GM12865 (cell line): Measurements from ENCODE around the gene HSPG2.

ENCODE experiments used
- DNase-seq: peaks from one replicate; pipeline ENCODE4 v3.0.0; 2010; ENCODE audit warnings: low read depth
- H3K4me3 ChIP-seq: 2 replicates; pipeline ENCODE4 v1.5.1; 2011; ENCODE audit warnings: mild to moderate bottlenecking, low read depth, low read length, control low read depth
- TF ChIP-seq, protein P1 (sequence below): IDR thresholded peaks from 2 replicates; pipeline ENCODE4 v1.5.1; 2011; ENCODE audit warnings: low read length, control low read depth, low read depth, inconsistent platforms; ENCODE audit not compliant: insufficient read depth; ENCODE audit errors: missing control alignments

Gene HSPG2

DNA sequence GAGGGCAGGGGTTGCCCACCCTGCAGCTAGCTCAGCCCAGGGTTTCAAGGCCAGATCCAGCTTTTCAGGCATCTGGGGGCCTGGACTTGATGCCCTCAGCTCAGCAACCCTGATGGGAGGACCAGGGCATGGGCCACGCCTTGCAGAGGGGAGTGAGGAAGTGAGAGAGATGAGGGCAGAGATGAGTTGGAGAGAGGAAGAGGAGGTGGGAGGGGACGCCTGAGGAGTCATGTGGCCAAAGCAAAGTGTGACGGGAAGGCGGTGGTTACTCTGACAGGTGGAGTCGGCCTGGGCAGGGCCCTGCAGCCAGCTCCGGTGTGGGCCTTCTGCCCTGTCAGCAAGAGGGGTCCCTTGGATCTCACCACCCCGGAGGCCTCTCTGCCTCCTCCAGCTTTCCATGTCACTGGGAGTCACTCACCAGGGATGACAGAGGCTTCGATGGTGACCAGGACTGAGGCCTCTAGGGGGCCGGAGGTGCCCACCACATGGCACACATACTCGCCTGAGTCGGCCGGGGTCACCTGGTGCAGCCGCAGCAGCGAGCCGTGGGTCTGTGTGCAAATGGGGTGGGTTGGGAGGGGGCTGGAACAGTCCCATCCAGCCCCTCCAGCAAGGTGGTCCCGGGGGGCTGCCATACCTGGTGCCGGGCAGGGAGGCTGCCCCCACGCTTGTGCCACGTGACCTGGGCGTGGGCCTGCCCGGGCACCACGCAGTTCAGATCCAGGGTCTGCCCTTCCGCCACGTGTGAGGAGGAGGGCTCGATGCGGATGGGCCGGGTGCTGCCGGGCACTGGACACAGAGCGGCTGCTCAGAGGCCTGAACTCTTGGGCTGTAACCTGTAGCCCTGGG, 84.6 kb downstream of the HSPG2 start:
- DNase-seq: peak; percentile 60
- H3K4me3 ChIP-seq: no peak overlapping the region
- TF ChIP-seq, protein P1, sequence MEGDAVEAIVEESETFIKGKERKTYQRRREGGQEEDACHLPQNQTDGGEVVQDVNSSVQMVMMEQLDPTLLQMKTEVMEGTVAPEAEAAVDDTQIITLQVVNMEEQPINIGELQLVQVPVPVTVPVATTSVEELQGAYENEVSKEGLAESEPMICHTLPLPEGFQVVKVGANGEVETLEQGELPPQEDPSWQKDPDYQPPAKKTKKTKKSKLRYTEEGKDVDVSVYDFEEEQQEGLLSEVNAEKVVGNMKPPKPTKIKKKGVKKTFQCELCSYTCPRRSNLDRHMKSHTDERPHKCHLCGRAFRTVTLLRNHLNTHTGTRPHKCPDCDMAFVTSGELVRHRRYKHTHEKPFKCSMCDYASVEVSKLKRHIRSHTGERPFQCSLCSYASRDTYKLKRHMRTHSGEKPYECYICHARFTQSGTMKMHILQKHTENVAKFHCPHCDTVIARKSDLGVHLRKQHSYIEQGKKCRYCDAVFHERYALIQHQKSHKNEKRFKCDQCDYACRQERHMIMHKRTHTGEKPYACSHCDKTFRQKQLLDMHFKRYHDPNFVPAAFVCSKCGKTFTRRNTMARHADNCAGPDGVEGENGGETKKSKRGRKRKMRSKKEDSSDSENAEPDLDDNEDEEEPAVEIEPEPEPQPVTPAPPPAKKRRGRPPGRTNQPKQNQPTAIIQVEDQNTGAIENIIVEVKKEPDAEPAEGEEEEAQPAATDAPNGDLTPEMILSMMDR: no peak

DNA sequence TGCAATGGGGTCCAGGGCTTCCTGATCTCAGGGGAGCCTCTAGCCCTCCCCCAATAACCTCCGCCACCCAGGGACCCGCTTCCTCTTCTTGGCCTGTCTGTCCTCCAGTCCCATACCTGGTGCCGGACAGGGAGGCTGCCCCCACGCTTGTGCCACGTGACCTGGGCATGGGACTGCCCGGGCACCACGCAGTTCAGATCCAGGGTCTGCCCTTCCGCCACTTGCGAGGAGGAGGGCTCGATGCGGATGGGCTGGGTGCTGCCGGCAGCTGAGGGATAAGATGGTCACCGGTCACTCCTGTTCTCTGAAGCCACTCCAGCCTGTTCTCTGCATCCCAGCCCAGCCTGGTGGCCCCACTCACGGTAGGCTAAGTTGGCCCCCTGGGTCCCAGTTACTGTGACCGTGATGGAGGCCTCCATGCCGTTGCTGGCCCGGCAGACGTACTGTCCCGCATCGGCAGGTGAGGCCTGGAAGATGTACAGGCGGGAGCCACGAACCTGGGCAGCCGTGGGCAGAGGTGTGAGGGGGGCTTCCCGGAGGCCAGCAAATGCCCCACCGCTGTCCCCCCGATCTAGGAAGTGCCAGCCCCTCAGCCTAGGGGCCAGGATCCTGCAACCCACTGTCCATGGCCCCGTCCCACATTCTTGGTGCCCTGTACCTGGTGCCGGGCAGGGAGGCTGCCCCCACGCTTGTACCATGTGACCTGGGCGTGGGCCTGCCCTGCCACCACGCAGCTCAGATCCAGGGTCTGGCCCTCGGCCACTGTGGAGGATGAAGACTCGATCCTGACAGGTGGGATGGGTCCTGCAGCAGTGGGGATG, 85.5 kb downstream of the HSPG2 start:
- DNase-seq: no peak
- TF ChIP-seq, protein P1: no peak
- H3K4me3 ChIP-seq: no peak overlapping the region

DNA sequence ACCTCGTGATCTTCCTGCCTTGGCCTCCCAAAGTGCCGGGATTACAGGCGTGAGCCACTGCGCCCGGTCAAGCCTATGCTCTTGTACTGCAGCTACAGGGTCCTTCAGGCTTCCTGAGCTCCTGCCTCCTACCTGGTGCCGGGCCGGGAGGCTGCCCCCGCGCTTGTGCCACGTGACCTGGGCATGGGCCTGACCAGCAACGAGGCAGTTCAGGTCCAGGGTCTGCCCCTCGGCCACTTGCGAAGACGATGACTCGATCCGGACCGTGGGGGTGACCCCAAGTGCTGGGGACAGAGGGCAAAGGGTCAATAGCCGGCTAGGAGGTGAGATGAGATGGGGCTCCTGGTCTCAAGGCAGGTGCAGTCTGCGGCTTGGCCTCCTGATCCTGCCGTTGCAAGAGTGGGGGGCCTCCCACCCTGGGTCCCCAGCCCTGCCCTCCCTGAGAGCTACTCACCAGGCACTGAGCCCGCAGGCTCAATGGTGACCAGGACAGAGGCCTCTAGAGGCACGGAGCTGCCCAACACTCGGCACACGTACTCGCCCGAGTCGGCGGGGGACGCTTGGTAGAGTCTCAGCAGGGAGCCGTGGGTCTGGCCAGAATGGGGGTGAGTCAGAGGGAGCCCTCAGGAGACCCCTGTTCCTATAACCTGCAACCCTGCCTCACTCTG, 87.1 kb downstream of the HSPG2 start:
- TF ChIP-seq, protein P1: no peak
- no peak for DNase-seq

DNA sequence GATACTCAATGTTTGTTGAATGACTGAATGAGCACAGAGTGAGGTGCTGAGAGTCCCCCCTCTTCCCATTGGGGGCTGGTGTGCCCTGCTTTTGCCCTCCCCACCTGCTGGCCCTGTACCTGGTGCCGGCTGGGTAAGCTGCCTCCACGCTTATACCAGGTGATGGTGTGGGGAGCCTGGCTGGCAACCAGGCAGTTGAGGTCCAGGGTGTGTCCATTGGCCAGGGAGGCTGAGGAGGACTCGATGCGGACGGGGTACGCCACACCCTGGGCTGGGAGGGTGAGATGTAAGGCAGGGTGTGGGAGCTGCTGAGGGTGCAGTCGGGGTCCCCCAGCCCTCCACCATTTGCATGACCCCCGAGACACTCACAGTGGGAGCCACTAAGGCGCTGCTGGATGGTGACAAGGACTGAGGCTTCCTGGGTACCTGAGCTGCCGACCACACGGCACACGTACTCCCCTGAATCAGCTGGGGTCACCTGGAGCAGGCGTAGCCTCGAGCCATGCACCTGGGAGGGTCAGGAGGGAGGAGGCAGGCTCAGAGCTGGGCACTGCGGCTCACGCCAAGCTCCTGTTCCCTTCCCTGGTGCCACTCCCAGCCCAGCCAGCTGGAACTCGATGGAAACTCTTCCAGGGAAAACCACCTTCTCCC, 88.5 kb downstream of the HSPG2 start:
- DNase-seq: no peak
- TF ChIP-seq, protein P1: no peak
- H3K4me3 ChIP-seq: no peak overlapping the region

More for the DNA sequence above, 87.1 kb downstream of the HSPG2 start:
- H3K4me3 ChIP-seq: no peak overlapping the region

DNA sequence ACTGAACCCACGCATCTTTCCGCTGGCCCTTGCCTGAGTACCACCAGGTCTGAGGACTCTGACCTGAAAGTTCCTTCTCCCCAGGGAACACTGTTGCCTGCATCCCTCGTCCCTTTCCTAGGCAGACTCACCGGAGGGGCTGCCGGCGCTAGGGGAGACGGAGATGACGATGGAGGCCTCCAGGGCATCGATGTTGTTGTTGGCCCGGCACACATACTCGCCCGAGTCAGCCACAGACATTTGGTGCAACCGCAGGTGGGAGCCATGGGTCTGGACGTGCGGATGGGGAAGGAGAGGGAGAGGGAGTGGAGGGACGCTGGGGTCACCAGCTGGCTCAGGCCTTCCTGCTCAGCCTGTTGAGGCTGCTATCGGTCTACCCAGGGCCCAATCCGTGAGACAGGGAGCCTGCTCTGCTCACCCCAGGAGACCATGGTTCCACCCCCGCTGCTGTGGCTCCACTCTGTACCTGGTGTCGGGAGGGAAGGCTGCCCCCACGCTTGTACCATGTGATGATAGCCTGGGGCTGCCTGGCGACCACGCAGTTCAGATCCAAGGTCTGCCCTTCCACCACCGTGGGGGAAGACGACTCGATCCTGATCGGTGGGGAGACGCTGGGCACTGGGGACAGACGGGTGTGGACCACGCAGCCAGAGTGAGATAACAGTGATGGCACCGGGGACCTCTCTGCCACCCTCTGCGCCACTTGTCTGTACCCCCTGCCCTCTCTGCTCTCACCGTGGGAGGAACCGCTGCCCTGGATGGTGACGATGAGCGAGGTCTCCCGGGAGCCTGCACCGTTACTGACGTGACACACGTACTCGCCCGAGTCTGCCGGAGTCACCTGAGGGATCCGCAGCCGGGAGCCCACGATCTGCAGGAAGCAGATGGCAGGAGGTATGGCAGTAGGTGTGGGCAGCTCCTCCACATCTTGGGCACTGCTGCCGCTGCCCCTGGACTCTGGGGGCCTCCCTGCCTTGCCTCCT, 89.6 kb downstream of the HSPG2 start:
- DNase-seq: no peak
- no peak overlapping the region for H3K4me3 ChIP-seq
- TF ChIP-seq, protein P1: no peak
